ENCODE data around the gene ASXL3. TPM values are rescaled to one million over a fixed set of nuclear protein-coding genes. Genes with fewer than 3 reads are reported as not detected.

The ASXL3 gene
- total RNA-seq, 1 experiment from 2014 or later: 0.11 TPM

DNA sequence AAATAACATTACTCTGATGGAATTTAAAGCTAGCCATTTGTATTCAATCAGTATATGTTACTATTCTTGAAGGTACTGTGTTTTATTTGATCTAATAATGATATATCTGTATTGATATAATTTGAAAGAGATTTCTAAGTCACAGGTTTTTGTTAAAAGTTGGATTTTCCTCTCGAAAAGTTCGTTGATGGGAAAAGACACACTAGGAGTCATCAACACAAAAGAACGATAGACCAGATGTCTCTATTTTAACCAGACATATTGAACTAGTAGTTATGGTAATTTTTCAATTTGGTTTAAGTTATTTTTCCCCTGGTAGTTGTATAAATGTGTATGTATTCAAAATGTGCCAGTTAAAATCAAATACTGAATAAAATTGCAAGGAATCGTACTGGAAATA lies 2.5 kb downstream of the ASXL3 start:
- H3K27ac ChIP-seq (ENCODE audit: low read depth, low read length, poor library complexity, severe bottlenecking): no peak overlapping the region
- H3K27me3 ChIP-seq (replicated peaks; ENCODE audit: insufficient read depth, low read depth, low read length, poor library complexity): peaks cover 69% of the 10 kb centered on the region
- ChIA-PET CTCF (no interaction called here), POLR2A (ENCODE audit: low non-redundant PET) (no interaction called here)
- intact Hi-C loops (cut with micrococcal nuclease; ENCODE audit: unreplicated experiment): no loop called here
- no peaks in the 10 kb centered on the region for H3K4me1 ChIP-seq (ENCODE audit: insufficient read depth, low read length, poor library complexity, severe bottlenecking)
- no TSS peak for BruUV-seq (replicated peaks)
- no peak overlapping the region for H3K4me3 ChIP-seq (ENCODE audit: low read depth, low read length, poor library complexity, severe bottlenecking)
- TF ChIP-seq, protein P1, sequence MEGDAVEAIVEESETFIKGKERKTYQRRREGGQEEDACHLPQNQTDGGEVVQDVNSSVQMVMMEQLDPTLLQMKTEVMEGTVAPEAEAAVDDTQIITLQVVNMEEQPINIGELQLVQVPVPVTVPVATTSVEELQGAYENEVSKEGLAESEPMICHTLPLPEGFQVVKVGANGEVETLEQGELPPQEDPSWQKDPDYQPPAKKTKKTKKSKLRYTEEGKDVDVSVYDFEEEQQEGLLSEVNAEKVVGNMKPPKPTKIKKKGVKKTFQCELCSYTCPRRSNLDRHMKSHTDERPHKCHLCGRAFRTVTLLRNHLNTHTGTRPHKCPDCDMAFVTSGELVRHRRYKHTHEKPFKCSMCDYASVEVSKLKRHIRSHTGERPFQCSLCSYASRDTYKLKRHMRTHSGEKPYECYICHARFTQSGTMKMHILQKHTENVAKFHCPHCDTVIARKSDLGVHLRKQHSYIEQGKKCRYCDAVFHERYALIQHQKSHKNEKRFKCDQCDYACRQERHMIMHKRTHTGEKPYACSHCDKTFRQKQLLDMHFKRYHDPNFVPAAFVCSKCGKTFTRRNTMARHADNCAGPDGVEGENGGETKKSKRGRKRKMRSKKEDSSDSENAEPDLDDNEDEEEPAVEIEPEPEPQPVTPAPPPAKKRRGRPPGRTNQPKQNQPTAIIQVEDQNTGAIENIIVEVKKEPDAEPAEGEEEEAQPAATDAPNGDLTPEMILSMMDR (conservative IDR thresholded peaks at IDR 0.05; ENCODE audit: low read depth, low read length): no peak
- TF ChIP-seq EZH2 (IDR thresholded peaks at IDR 0.05; ENCODE audit: borderline replicate concordance, low read depth, low read length, poor library complexity, severe bottlenecking): no peak
- H3K9me3 ChIP-seq (ENCODE audit: low read depth, low read length, poor library complexity, severe bottlenecking): no peaks in the 10 kb centered on the region
- no peak for DNase-seq (ENCODE audit: low spot score)
- H3K36me3 ChIP-seq (ENCODE audit: insufficient read depth, low read length, poor library complexity, severe bottlenecking): no peaks in the 10 kb centered on the region

DNA sequence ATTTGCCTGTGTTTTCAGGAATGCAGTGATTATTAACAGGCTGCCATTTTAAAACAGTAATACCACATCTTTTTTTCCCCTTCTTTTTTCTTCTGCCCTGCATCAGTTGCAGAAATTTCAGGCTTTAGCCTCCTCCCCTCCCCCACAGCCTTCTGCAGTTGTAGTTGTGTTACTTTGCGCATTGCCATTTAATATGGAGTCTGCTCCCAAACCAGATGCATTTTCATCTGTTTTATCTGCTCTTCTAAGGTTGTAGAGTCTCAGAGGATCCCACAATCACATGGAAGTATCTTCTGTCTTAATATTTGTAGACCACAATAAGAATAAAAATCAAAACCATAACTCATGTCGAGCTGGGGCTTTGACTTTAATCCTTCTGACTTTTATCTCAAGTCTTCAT lies 3.8 kb downstream of the ASXL3 start:
- H3K27ac ChIP-seq (ENCODE audit: low read depth, low read length, poor library complexity, severe bottlenecking): no peak overlapping the region
- ChIA-PET POLR2A (ENCODE audit: low non-redundant PET) (no interaction called here), CTCF (no interaction called here)
- H3K9me3 ChIP-seq (ENCODE audit: low read depth, low read length, poor library complexity, severe bottlenecking): no peaks in the 10 kb centered on the region
- H3K4me3 ChIP-seq (ENCODE audit: low read depth, low read length, poor library complexity, severe bottlenecking): no peak overlapping the region
- no peaks in the 10 kb centered on the region for H3K4me1 ChIP-seq (ENCODE audit: insufficient read depth, low read length, poor library complexity, severe bottlenecking)
- DNase-seq (ENCODE audit: low spot score): no peak
- peaks cover 56% of the 10 kb centered on the region for H3K27me3 ChIP-seq (replicated peaks; ENCODE audit: insufficient read depth, low read depth, low read length, poor library complexity)
- intact Hi-C loops (cut with micrococcal nuclease; ENCODE audit: unreplicated experiment): no loop called here
- no peaks in the 10 kb centered on the region for H3K36me3 ChIP-seq (ENCODE audit: insufficient read depth, low read length, poor library complexity, severe bottlenecking)
- BruUV-seq (replicated peaks): no TSS peak
- no peak for TF ChIP-seq EZH2 (IDR thresholded peaks at IDR 0.05; ENCODE audit: borderline replicate concordance, low read depth, low read length, poor library complexity, severe bottlenecking)
- TF ChIP-seq, protein P1 (conservative IDR thresholded peaks at IDR 0.05; ENCODE audit: low read depth, low read length): no peak

DNA sequence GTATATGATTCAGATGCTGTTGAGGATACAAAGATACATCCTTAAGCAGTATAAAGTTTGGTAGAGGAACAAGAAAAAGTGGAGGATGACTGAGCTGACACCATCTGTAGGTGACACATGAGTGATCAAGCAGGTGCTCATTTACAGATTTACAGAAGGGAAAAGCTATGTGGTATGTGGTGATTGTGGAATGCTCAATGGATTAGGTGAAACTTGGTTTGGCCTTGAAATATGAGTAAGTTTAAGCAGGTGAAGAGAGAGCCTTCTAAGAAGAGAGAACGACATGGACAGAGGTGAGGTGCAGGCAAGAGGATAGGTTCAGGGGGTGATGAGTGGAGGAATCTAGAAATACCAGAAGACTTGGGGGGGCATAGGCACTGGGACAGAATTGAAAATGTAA lies 5.9 kb downstream of the ASXL3 start:
- no peak for DNase-seq (ENCODE audit: low spot score)
- no TSS peak for BruUV-seq (replicated peaks)
- ChIA-PET POLR2A (ENCODE audit: low non-redundant PET) (no interaction called here), CTCF (no interaction called here)
- H3K4me1 ChIP-seq (ENCODE audit: insufficient read depth, low read length, poor library complexity, severe bottlenecking): no peaks in the 10 kb centered on the region
- no peaks in the 10 kb centered on the region for H3K9me3 ChIP-seq (ENCODE audit: low read depth, low read length, poor library complexity, severe bottlenecking)
- no peak overlapping the region for H3K4me3 ChIP-seq (ENCODE audit: low read depth, low read length, poor library complexity, severe bottlenecking)
- no peak overlapping the region for H3K27ac ChIP-seq (ENCODE audit: low read depth, low read length, poor library complexity, severe bottlenecking)
- intact Hi-C loops (cut with micrococcal nuclease; ENCODE audit: unreplicated experiment): no loop called here
- peaks cover 40% of the 10 kb centered on the region for H3K27me3 ChIP-seq (replicated peaks; ENCODE audit: insufficient read depth, low read depth, low read length, poor library complexity)
- no peaks in the 10 kb centered on the region for H3K36me3 ChIP-seq (ENCODE audit: insufficient read depth, low read length, poor library complexity, severe bottlenecking)
- TF ChIP-seq, protein P1 (conservative IDR thresholded peaks at IDR 0.05; ENCODE audit: low read depth, low read length): no peak
- no peak for TF ChIP-seq EZH2 (IDR thresholded peaks at IDR 0.05; ENCODE audit: borderline replicate concordance, low read depth, low read length, poor library complexity, severe bottlenecking)
